Stimulated activated CD4-positive, alpha-beta T cell treated with anti-CD3 and anti-CD28 coated beads, Interleukin-4, amount 100 ng/mL, for 1 hour (primary cell): ENCODE measurements around the gene NXNL1.
A peak's percentile ranks its signal among the peaks of the same experiment; 100 is the strongest.
"Not testable (repeated sequence)": the region's sequence is repeated elsewhere in the genome, so short reads cannot be mapped to it uniquely, and the experiment has no call there.

Source experiments
- DNase-seq: peaks from one replicate; pipeline ENCODE4 v3.0.0-alpha.2; 2020

The NXNL1 gene

DNA sequence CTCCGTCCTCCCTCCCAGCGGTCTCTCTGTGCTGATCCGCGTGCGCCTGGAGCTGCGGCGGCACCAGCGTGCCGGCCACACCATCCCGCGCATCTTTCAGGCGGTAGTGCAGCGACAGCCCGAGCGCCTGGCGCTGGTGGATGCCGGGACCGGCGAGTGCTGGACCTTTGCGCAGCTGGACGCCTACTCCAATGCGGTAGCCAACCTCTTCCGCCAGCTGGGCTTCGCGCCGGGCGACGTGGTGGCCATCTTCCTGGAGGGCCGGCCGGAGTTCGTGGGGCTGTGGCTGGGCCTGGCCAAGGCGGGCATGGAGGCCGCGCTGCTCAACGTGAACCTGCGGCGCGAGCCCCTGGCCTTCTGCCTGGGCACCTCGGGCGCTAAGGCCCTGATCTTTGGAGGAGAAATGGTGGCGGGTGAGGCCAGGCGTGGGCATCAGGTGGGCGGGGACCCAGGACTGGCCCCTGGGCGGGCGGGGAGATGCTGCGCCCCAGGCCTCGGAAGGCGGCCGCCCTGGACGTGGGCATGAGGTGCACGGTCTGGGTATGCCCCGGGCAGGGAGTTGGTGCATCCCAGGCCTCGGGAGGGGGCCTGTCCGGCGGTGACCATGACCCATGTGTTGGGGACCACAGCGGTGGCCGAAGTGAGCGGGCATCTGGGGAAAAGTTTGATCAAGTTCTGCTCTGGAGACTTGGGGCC lies 26.0 kb upstream of the NXNL1 start:
- no peak for DNase-seq

DNA sequence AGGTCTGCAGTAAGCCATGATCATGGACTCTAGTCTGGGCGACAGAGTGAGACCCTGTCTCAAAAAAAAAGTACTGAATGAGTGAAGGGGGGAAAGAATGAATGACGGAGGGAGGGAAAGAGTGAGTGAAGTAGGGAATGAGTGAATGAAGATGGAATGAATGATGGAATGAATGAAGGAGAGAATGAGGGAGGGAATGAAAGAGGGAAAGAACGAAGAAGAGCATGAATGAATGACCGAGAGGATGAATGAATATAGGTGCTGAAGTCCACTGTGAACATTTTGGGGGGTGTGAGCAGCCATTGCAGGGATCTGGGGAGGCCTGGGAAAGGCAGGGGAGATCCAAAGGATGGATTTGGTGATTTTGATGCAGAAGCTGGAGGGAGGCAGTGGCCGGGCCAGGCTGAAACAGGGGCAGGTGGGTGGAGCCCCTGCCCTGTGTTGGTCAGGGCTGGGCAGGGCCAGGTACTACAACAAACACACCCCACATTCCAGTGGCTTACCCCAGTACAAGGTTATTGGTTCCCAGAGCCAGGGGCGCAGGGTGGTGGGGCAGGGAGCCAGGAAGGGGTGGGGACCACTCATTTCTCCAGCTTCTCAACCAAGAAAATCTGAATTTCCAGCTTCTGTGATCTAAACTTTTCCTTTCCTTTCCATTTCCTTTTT lies 23.9 kb upstream of the NXNL1 start:
- DNase-seq: no peak

DNA sequence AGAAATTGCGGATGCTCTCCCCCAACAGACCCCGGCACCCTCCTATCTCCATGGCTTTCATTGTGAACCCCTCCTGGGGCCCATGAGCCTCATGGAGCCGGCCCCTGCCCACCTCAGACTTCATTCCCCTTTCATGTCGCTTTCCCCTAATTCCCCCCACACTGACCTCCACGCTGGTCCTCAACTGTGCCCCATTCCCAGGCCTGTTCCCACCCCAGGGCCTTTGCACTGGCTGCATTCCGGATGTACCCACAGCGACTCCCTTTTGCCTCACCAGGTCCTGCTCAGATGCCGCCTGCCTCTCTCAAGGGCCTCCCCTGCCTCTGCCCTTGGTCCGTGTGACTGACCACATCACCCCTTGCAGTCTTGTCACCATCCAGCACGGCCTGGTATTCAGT lies 22.9 kb upstream of the NXNL1 start:
- no peak for DNase-seq

DNA sequence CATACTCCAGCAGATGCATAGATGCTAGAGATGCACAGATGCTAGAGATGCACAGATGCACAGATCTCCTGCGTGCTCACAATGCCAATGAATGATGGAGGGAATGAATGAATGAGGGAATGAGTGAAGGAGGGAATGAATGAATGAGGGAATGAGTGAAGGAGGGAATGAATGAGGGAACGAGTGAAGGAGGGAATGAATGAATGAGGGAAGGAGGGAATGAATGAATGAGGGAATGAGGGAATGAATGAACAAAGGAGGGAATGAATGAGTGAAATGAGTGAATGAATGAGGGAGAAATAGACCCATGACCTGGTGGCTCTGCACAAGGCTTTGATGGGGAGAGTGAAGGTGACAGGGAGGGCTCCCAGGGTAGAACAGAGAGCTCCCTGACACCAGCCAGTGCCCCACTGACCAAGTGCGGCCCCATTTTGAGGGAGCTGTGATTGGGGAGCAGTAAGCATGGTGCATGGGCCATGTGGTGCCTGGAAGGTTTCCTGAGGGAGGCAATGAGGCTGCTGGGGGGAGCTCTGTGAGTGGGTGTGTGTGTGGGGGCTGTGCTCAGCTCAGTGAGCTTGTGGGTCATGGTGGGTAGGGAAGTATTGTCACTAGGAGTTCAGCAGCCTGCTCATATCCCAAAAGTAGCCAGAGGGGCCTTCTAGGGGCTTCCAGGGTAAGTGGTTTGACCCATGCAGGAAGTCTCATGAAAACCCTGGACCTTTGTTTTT lies 22.3 kb upstream of the NXNL1 start:
- DNase-seq: no peak

DNA sequence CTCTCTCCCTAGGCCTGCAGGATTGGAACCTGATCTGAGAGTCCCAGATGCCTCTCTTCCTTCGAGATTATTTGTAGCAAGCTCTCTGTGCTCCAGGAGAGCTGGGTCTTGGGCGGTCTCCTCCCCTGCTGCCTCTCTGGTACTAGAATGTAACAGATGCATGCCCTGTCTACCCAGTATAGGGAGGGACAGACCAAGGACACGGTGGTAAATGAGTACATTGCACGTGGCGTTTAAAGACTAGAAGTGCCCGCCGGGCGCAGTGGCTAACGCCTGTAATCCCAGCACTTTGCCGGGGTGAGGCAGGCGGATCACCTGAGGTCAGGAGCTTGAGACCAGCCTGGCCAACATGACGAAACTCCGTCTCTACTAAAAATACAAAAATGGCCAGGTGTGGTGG lies 21.3 kb upstream of the NXNL1 start:
- DNase-seq: no peak

DNA sequence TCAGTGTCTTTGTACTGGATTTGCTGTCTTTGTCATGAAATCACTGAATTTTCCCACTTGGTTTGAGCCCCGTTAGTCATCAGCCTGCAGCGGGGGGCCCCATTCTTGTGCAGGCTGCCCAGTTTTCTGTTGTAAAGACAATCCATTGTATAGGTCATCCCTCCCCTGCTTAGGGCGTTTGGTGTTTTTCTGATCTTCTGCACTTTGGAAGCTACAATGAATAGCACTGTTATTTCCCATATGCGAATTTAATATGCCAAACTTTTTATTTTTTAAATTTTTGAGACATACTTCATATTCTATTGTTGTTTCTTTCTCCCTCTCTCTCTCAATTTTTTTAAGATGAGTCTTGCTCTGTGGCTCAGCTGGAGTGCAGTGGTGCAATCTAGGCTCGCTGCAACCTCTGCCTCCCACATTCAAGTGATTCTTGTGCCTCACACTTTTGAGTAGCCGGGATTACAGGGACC lies 18.6 kb upstream of the NXNL1 start:
- DNase-seq: no peak

- DNase-seq: no peak
Observed at GRCh38 chr19:17475541-17476115, 14.9 kb upstream of the NXNL1 start.

DNA sequence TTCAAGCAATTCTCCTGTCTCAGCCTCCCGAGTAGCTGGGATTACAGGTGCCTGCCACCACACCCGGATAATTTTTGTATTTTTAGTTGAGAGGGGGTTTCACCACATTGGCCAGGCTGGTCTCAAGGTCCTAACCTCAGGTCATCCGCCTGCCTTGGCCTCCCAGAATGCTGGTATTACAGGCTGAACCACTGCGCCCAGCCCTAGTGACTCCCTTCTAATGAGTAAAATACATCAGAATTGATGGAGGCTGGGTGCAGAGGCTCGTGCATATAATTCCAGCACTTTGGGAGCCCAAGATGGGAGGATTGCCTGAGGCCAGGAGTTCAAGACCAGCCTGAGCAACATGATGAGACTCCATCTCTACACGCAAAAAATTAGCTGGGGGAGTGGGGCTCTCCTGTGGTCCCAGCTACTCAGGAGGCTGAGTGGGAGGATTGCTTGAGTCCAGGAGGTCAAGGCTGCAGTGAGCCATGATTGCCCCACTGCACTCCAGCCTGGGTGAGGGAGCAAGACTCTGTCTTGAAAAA lies 14.3 kb upstream of the NXNL1 start:
- not testable (repeated sequence) for DNase-seq

GRCh38 chr19:17473041-17473440 lies 12.3 kb upstream of the NXNL1 start:
- DNase-seq: no peak

- no peak for DNase-seq
Observed at GRCh38 chr19:17471410-17472125, 10.8 kb upstream of the NXNL1 start.

DNA sequence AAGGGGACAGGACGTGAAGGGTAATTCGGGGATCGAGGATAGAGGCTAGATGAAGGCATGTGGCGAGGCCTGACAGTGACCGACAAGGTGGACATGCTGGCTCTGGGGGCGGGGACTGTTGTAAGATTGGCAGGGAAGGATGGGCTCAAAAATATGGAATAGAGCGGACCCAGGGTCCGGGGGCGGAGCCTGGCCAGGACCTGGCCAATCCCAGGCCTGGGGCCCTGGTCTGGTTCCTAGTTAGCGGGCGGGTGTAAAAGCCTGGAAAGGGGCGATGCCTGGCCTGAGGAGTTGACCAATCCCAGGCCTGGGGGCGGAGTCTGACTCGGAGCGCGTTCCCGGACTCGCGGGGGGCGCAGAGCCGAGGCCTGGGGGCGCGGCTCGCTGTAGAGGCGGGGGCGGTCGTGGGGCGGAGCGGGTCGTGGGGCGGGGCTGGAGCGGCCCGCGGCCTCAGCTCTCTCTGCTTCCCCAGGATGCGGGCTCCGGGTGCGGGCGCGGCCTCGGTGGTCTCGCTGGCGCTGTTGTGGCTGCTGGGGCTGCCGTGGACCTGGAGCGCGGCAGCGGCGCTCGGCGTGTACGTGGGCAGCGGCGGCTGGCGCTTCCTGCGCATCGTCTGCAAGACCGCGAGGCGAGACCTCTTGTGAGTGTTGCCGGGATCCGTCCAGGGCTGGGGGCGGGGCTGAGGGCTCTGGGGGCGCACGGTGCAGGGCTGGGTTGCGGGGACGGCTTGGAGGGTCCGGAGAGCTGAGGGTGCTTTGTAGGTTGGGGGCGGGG lies 9.5 kb upstream of the NXNL1 start, which contains the start of gene SLC27A1:
Gene SLC27A1, plus strand, starts transcription at position 457 of the 774 bp plus-strand sequence. Its CDS starts 17 bp downstream, at position 474.
- peak; percentile 86 for DNase-seq

GRCh38 chr19:17469481-17470067 lies 8.8 kb upstream of the NXNL1 start:
- peak; percentile 89 for DNase-seq

DNA sequence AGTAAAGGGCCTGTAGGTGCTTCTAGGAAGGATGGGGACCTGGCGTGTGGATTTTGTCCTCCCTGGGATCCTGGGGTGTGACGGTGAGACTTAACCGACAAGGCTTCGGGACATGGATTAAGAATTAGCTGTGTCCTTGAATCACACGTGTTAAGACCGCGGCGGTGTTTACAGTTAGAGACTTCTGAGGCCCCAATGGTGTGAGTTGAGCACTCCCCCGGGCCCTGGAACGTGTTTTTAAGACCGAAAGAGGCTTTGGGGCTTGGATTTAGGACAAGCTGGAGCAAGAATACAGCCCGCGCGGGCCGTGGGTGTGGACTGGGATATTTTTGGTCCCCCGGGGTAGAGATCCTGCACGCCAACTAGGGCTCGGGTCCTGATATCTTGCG lies 8.4 kb upstream of the NXNL1 start:
- no peak for DNase-seq

GRCh38 chr19:17468302-17469091 lies 7.8 kb upstream of the NXNL1 start:
- no peak for DNase-seq

- no peak for DNase-seq
Observed at GRCh38 chr19:17467471-17468301, 7.0 kb upstream of the NXNL1 start.

DNA sequence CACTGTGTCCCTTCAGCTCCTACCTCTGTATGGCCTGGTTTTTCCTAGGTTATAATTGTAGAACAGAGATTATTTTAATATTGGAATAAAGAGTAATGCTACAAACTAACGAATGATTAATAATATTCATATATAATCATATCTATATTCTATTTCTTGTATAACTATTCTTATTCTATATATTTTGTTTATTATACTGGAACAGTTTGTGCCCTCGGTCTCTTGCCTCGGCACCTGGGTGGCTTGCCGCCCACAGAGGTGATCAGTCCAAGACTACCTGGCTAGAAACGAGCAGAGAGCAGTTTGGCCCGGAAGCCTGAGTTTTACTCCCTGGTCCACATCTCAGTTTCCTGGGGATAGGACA lies 5.7 kb upstream of the NXNL1 start:
- DNase-seq: no peak

DNA sequence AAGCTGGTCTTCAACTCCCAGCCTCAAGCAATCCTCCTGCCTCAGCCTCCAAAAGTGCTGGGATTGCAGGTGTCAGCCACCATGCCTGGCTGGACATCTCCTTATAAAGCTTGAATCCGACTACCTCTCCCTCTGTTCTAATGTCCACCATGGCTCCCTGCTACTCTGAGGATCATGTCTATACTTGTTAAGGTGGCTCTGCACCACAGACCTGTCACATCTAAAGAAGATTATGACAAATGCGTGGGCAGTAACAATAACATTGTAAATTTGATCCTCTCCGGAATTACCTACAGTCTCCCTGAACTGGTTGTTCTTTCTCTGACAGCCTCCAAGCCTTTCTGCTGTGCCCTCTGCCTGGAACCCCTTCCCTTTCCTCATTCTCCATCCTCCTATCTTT lies 1.8 kb downstream of the NXNL1 start:
- DNase-seq: no peak

- DNase-seq: no peak
Observed at GRCh38 chr19:17457616-17458015, 3.1 kb downstream of the NXNL1 start.

DNA sequence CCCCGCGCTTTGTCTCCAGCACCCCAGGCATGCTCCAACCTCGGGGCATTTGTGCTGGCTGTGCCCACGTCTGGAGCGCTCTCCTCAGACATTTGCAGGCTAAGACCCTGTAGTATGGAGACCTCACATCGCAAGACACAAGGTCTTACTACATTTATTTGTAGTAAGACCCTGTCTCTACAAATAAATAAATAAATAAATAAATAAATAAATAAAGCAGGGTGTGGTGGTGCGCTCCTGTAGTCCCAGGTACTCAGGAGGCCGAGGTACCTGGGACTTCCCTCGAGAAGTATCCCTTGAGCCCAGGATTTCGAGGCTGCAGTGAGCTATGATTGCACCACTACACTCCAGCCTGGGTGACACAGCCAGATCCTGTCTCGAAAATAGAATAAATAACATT lies 4.6 kb downstream of the NXNL1 start:
- no peak for DNase-seq
